HK-2 (cell line): ENCODE data around the gene ZNF652.

Source experiments
- DNase-seq: peaks from one replicate; pipeline ENCODE4 v3.0.0-alpha.2; 2018; ENCODE audit not compliant: unreplicated experiment

Gene ZNF652

DNA sequence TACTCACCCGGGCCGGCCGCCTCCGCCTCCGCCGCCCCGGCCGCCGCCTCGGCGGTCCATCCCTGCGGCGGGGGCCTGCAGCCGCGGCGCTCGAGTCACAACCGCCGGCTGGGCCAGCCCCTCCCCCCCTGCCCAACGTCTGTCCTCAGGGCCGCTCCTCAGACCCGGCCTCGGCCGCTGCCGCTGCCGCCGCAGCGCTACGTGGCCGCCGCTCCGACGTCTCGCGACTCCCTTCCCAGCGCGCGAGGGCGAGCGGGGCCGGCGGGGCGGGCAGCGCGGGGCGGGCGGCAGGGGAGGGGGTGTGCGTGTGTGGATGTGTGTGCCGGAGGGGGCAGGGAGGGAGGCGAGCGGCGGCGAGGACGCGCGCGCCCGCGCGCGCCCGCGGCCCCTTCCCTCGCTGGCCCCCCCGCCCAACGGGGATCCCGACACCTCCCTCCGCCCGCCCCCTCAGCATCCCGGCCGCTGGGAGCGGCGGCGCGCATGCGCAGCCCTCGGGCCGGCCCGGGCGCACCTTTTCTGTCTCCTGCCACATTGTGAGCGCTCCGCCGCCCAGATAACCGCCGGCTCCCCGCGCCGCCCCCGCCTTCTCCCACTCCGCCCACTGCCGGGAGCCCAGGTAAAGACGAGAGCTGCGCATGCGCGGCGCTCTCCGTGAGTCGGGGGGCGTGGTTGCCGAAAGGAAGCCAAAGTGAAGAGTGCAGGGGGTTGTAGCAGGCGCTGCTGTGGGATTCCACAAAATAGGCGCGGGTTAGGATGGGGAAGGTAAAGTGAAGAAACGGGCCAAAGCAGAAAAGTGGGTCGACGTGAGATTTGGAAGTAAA lies at the start of gene ZNF652:
TSS of gene ZNF652 (minus strand) at position 349 of the 821 bp plus-strand sequence. CDS start 44,525 bp downstream, outside the sequence.
- DNase-seq, result peak; percentile 98

DNA sequence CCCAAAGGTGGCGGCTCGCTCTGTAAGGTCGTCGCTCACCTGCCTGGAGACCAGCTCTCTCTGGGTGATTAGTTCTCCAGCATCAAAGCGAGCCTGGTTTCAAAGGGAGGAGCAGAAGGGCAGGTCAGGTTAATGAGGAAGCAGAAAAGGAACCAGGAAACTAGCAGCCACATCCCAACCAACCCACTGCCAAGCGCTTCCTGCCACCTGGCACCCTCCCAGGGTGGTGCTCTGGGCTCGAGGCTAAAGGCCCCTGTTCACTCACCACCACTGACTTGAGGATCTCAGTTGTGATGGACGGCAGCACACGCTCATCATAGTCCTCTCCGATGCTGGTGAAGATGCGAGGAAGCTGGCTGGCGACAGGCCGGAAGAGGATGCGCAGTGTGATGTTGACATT lies 47.0 kb upstream of the ZNF652 start:
- DNase-seq, result no peak

DNA sequence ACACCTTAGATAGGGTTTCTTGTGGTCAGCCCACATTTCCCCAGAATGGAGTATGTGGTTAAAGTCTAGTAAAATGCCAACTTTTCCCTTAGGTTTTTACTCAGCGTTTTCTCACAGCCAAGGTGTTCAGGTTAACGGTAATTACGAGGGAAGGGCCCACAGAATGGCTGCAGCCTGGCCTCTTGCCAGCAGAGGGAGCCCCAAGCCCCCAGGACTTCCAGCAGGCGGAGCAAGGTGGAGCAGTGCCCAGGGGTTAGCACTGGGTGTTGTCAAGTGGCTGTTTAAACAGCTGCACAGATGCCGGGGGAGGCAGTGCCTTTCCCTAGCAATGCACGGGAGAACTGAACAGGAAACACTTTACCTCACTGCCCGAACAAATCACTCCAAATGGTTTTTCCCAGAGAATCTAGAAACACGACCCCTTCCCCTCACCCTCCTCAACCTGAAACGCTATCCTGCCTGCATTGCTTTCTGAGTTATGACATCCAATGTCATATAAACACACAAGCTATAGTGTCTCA lies 46.0 kb upstream of the ZNF652 start:
- DNase-seq, result peak; percentile 74

DNA sequence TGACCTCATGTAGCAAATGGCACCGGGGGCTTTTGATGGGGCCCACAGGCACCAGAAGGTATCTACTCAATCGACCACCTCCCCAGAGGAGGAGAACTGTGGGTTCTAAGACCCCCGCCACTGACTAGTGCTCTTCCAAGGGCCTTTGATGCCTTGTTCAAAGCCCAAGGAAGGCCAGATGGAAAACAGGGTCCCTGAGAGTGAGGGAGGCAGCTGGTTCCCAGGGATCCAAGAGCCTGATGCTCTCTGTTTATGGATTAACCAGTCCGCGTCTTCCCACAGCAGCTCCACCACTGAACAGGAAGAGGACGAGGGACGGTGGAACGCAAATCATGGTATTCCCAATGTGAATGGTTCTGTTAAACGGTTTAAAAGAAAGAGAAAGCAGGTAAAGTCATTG lies 45.0 kb upstream of the ZNF652 start:
- no peak for DNase-seq

DNA sequence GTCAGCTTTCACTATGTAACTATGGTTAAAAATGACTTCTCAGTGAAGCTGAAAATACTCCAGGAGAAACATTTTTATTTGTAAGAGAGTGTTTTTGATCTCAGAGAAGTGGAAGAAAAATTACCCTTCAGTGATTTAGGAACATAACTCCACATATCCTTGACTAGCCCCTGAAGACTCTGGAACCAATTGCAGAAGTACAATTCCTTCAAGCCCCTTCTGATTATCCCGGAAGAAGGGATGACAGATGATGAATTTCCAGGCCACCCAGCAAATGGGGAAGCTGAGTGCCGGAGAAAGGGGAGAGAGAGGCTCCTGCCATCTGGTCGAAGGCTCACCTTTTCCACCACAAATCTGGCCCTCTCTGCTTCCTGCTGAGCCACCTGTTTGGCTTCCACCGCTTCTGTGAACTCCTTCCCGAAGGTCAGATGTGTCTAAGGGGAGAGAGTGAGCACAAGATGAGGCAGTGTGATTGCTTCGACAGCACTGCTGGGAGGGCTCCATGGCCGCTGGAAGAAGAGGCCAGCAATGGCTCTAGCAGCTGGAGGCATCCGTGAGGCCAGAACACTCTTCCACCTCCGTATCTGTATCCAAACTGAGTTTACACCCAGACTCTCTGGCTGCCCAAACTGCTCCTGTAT lies 44.5 kb upstream of the ZNF652 start:
- DNase-seq, result no peak

DNA sequence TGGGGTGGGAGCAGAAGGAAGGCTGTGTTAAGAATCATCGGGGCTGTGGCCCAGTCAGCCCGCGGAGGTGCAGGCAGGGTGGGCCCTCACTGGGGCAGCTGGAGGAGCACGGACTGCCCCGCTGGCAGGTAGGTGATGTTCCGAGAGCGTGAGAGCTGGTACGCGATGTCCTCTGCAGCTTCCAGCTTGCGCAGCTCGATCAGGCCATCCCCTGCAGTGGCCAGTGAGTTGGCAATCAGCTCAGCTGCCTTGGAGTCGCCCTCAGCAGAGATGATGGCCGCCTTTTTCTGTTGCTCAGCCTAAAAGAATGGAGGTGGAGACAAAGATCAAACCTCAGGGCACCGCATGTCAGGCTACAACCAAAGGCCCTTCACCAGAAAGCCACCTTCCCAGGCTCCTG lies 42.9 kb upstream of the ZNF652 start:
- DNase-seq, result no peak

DNA sequence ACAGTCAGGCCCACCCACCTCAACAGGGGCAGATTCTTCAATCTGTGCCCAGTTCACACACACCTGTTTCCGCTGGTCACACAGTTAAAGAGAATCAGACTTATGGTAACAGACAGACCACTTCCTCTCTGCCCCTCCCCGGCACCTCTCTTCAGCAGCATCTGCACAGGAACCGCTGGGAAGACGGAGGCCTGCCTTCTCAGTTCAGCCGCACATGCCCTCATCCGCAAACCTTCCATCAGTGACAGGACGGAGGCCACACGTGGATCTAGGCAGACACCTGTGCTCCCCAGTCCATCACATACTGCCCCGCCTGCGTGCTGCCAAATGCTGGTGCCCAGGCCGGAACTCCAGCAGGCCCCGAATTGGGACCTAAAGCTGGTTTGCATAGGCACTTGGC lies 42.3 kb upstream of the ZNF652 start:
- DNase-seq, result no peak

DNA sequence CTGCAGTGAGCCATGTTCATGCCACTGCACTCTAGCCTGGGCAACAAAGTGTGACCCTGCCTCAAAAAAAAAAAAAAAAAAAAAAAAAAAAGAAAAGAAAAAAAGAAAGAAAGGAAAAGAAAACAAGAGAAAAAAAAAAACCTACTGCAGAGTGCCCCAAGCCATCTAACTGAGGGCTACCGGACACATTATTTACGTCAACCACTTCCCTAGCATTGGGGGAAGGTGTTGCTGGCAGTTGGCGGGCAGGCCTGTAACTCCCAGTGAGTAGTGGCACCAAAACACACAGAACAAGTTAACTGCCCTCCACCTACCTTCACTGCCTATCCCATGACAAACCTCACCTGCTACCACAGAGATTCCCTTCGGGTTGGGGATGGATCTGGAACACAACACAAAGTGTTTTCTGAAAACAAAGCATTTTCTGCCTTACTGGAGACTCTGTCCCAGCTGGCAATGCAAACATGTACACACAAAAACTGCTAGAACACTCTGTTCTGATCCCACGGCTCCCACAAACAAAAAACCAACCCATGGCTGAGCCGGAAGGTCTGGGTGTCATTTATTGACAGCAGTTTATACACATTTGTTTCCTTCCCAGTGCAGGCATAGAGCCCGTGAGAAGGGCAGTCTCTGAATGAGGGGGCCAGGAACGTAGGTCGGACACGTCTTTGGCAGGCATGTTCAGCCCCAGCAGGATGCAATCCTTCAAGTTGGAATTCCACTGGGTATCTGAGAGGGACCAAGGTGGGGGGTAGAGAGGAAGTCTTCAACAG lies 41.7 kb upstream of the ZNF652 start:
- no peak for DNase-seq

DNA sequence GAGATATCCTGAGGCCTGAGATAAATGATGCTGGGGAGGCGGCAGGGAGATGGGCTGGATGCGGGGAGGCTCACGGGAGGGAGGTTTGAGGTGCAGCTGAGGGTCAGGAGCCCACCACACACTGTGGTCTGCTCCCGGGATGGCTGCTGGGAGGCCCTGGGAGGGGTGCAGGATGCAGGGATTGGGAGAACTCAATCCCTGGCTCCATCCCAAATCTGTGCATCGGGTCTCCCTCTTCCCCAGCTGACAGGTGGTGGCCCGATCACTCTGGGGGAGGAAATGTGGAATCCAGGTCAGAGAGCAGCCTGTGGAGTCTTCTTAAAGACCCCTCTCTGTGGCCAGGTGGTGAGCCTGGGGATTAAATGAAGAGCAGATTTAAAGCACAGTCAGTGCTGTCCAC lies 40.7 kb upstream of the ZNF652 start:
- DNase-seq, result no peak

DNA sequence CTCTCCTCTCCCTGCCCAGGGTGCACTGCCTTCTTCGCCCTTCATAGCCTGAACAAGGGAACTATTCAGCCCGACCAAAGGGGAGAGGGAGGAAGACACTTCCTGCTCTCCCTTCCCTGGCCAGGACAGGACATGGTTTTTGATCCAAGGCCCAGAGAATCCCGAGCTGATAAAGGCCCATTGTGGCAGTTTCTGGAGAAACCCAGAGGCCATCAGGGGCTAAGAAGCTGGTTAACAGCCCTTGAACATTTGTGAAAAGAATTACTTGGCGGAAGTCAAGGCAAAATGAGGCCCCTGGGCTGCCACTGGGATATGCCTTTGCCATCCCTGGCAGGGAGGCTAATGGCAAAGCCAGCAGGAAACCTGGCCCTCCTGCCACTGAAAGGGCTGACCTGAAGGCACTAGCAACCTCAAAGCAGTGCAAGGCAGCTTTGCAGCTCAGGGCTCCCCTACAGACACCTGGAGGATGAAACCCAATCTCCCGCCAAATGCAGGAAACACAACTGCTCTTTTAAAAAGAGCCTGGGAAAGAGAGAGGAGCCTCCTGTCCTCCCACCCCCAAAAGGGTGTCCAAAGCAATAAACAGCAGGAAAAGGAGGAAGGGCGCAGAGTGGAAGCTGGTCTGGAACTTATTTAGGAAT lies 40.0 kb upstream of the ZNF652 start:
- DNase-seq, result no peak

DNA sequence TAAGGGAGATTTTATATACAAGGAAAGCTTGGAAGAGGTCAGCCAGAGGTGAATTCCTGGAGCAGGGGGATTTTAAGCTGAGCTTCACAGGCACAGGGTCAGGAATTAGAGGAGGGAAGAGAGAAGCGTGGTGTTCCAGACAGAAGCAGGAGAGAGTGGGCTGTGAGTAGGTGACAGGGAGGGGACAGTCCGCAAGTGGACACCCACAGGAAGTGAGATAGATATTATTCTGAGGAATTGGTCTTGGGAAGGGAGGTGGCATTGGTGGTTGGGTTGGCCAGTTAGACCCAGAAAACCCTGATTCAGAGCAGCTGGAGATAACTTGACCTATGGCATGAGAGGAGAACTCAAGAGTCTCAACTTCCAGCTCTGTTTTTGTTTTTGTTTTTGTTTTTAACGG lies 37.9 kb upstream of the ZNF652 start:
- DNase-seq, result no peak

DNA sequence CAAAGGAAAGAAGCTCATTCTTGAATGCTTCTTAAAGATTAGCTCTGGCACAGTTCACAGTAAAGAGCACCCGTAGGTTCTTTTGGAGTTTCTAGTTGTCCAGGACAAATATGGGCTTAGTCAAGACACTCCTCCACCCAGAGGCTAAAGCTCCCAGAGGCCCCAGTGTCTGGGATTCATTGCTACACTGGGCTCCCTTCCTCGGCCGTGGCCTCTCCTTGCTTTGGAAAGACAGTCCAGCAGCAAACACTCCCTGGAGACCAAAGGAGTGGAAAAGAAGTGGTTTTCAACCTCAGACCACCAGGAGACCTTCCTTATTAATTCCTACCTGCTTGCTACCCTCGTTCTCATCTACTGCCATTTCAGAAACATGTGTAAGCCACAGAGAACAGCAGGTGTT lies 35.5 kb upstream of the ZNF652 start:
- DNase-seq, result no peak

DNA sequence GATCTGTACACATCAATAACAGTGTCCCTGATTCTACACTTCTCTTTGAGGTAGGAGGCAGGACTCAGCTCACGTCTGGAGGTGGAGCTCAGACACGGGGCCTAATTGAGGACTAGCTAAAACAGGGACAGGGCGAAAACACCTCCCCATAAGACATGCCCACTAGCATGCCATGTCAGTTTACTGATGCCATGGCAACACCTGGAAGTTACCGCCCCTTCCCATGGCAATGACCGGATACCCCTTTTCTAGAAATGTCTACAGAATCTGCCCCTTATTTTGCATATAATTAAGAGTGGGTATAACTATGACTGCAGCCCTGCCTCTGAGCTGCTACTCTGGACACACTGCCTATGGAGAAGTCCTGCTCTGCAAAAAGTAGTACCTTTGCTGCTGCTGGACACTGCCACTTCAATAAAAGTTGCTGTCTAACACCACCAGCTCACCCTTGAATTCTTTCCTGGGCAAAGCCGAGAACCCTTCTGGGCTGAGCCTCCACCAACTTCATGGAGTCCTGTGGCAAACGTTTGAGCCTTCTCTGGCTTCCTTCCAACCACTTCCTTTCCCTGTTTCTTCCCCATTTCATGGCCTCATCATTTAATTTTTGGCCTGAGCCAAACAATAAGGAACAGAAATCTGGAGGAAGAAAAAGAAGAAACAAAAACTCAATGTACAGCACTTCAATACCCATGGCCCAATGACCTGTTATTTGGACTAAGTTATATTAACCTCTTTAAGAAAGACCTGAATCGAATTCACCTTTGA lies 31.6 kb upstream of the ZNF652 start:
- no peak for DNase-seq

DNA sequence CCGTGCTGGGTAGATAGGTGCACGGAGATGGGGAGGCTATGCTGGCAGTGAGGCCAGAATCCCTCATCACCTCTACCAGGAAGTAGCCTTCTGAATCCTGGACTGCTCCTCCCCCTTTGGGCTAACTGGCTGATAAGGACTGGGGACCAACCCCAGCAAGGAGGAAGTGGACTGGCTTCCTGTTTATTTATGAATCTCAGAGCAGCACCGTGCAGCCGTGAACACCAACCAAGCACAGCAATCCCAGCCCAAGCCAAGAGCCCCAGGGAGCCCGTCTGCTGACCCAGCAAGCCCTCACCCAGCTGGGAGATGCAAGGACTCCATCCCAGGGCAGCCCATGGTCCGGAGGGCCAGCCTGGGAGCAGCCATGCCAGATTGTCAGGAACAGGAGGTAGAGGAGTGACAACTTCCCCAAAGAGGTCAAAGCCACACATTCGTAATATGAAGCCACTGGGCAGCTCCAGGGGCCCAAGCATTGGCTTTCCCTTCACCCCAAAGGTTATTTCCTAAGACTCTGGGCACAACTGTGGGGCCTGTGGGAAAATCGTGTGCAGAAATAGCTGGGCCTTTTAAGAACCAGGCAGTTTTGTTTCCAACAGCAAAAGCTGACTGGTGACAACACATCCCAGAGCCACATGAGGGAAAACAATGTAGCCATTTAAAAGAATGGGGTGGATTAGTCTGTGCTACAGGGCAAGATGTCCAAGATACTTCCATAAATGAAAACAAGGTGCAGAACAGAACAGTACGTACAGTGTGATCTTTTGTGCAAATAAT lies 28.7 kb upstream of the ZNF652 start:
- DNase-seq, result no peak

DNA sequence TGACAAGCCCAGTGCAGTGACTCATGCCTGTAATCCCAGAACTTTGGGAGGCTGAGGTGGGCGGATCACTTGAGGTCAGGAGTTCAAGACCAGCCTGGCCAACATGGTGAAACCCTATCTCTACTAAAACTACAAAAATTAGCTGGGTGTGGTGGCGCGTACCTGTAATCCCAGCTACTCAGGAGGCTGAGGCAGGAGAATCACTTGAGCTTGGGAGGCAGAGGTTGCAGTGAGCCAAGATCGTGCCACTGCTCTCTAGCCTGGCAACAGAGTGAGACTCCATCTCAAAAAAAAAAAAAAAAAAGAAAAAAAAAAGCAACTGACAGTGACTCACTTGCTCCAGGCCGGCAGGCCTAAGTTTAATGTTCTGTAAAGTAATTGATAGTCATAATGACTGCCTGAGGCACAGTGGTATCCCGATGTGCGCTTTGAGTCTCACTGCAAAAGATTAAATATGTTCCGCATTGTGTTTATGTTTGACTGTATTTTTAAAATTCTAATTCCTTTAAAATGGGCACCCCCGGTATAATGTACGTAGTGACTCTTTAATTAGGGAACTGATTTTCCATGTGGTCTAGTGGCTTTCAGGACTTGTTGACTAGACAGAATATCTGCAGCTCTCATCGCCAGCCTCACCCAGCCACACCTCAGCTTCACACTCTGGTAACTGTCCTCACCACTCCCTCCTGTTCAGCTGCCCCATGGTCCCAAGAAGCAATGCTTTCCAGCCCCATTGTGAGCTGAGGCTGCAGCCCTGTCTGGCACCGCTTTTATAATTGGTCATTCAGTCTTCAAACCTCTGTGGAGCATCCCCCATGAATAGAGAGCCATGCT lies 27.7 kb upstream of the ZNF652 start:
- peak; percentile 14 for DNase-seq

DNA sequence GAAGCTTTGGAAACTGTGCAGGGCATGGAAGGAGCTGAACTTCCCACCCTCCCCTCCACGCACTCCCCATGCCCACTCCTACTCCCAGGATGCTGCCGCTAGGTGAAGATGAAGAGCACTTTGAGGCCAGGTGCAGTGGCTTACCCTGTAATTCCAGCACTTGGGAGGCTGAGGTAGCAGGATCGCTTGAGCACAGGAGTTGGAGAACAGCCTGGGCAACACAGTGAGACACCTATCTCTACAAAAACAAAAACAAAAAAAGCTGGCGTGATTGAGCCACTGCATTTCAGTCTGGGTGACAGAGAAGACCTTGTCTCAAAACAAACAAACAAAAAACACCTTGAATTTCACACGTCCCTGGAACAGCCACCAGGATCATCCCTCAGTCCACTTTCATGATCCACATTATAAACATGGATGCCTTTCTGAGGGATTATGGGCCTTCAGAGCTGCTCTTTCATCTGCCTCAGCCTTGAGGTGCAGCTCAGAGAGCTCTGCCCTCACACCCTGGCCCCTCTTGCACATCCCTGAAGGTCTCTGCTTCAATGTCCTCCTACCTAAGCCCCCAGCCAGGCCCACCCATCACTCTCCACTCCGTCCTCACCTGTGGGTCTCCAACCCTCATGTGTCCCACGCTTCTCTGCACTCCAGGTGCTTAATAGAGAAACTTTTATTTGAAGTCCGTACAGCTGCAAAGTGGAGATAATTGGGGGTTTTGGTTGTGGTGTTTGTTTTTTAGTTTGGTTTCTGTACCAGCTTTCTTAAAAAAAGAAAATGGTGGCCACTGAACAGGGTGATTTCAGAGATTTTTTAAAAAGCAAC lies 26.9 kb upstream of the ZNF652 start:
- no peak for DNase-seq

DNA sequence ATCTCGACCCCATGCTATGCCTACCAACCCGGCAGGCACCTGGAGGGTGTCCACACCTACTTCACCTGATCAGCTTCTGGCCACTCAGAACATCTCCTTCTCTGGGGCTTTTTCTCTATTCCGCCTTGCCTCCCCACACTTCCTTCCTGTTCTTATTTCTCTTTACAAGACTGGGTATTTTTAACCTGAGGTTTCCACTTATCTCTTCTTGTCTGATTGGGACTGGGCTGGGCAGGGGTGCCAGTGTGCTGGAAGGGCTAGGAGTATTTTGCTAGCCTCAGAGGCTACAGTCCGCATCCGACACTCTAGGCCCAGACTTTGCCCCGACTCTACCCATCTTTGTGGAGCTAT lies 26.2 kb upstream of the ZNF652 start:
- no peak for DNase-seq

DNA sequence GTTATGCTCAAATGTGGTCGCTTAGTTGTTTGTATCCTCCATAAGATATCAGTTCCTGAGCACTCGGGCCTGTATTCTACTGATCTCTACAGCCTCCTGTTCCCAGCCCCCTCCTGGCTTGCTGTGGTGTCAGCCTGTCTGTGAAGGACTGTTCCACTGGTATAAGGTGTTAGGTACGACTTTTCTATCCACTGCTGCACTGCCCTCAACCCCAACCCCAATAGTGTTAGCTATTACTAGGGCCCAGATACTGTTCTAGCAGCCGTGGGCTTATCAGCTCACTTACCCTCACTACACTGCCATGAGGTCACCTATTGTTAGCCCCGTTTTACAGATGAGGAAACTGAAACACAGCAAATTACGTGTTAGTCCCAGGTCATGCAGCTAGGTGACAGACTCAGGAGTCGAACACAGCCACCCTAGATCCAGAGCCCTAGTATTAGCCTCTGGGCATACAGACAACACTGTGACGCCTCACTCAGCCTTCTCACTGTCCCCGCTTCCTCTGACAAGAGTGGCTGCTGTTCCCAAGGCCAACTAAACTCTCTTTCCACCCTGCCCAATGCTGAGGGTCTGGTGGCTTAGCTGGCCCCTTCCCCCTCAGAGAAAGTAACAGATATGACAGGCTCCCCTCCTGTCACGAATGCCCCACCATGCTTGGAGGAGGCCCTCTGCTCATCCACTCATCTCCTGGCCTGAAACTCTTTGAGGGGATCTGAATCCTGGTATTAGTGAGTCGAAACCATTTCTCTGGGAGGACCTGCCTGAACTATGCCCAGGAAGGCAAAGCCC lies 25.6 kb upstream of the ZNF652 start:
- DNase-seq, result no peak
